GM12891 (cell line): ENCODE measurements around the gene RELL2.
A peak's percentile ranks its signal among the peaks of the same experiment; 100 is the strongest.

Experiments used
- DNase-seq: peaks from one replicate; pipeline ENCODE4 v3.0.0; 2011; ENCODE audit warnings: low spot score; ENCODE audit not compliant: insufficient read length
- FAIRE-seq: peaks from 2 replicates; lab custom pipeline; 2011; peaks lifted over from hg19 to GRCh38; lab: Jason Lieb, UNC
- PAX5 ChIP-seq: IDR thresholded peaks from 2 replicates; pipeline ENCODE4 v1.6.1; 2011; ENCODE audit warnings: low read length, moderate library complexity, mild to moderate bottlenecking; ENCODE audit not compliant: insufficient read depth, severe bottlenecking
- POLR2A ChIP-seq: IDR thresholded peaks from 2 replicates; pipeline ENCODE4 v1.6.1; 2011; ENCODE audit warnings: low read depth, low read length, control low read depth
- POLR2AphosphoS5 ChIP-seq: IDR thresholded peaks from 2 replicates; pipeline ENCODE4 v1.6.1; 2011; ENCODE audit warnings: low read depth, low read length, control low read depth
- POU2F2 ChIP-seq: IDR thresholded peaks from 2 replicates; pipeline ENCODE4 v1.6.1; 2011; ENCODE audit warnings: low read depth, mild to moderate bottlenecking, control low read depth, low read length, moderate library complexity
- SPI1 ChIP-seq: IDR thresholded peaks from 2 replicates; pipeline ENCODE4 v1.6.1; 2011; ENCODE audit warnings: low read depth, low read length, control low read depth
- TAF1 ChIP-seq: IDR thresholded peaks from 2 replicates; pipeline ENCODE4 v1.6.1; 2011; ENCODE audit warnings: low read depth, low read length, control low read depth

The RELL2 gene

DNA sequence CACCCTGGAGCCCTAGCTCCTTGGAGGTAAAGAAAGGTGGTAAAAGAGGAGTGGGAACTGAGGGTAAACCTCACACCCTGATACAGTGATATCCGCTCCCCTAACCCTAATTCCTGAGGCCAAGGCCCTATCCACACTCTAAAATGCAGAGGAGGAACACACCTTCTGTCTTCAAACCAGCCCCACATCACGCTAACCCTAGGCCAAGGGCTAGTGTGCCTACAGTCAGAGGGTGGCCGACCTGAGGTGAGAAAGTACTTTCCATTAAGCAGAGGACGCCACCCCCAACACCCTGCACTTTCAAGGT, 738 bp upstream of the RELL2 start:
- FAIRE-seq (peak; percentile 20), DNase-seq (no peak)
- TF ChIP-seq POLR2A (no peak), POLR2AphosphoS5 (0 out of 2 replicates have a peak, but pooled peaks have one; percentile 20), TAF1 (no peak)

DNA sequence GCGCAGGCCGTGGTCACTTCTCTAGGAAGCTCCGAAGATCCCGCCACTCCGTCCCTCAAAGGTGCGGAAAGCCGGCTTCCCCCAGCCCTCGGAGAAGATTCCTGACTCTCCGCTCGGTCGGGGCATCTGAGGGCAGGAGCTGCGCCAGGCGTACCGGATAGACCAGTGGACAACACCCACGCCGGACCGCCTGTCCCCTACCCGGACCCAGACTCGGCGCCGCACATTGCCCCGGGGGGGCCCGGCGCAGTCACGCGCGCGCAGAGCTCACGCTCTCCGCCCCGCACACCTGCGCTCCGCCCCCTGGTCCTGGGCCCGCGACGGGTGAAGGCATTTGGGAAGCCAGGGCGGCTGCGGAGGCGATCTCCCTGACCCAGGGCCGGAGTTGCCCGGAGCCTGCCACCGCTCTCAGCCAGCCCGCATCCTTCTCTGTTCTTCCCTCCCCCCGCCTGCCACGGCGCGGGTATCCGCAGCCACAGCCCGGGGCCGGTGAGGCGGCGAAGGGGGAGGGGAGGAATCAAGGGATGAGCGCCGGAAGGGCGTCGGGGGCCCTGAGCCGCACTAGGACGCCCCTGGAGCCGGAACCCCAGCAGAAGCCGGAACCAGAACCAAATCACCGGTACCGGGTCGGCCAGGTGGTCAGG, 448 bp downstream of the RELL2 start:
- FAIRE-seq, result peak; percentile 47
- TF ChIP-seq POLR2A (no peak), POLR2AphosphoS5 (no peak), SPI1 (no peak), POU2F2 (no peak), PAX5 (no peak), TAF1 (no peak)
- peak; percentile 49 for DNase-seq

DNA sequence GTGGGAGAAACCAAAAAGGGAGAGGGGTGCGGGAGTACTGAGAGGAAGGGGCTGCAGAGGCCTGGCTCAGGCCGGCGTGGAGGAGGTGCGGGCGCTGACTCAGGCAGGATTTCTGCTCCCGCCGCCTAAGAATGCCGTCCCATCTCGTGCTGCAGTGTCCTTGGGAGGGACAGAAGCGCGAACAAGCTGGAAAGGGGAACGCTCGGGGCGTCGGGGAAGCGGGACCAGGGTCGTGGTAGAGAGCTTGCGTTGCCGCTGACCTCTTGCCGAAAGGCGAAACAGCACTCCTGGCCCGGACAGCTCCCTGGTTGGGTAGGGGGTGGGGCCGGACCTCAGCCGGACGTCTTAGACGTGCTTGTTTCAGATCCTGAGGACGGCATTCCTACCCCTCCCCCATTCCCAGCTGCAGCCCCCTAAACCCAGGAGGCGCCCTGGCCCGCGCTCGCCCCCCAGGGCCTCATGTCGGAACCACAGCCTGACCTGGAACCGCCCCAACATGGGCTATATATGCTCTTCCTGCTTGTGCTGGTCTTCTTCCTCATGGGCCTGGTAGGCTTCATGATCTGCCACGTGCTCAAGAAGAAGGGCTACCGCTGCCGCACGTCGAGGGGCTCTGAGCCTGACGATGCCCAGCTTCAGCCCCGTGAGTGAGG, 1.1 kb downstream of the RELL2 start:
- DNase-seq (peak; percentile 59), FAIRE-seq (peak; percentile 61)
- no peak for TF ChIP-seq PAX5
- TF ChIP-seq SPI1, result no peak
- TF ChIP-seq POLR2AphosphoS5, result 0 out of 2 replicates have a peak, but pooled peaks have one; percentile 21
- no peak; the same call in 1 of the 2 replicates for TF ChIP-seq POU2F2
- TF ChIP-seq POLR2A, result no peak
- no peak for TF ChIP-seq TAF1

- no peak for TF ChIP-seq PAX5
- no peak for TF ChIP-seq SPI1
- no peak for TF ChIP-seq POLR2AphosphoS5
- TF ChIP-seq TAF1, result no peak
- TF ChIP-seq POLR2A, result no peak
- no peak for DNase-seq
- no peak for FAIRE-seq
These were observed 2.0 kb downstream of the RELL2 start for GRCh38 chr5:141638771-141639170.

- TF ChIP-seq POU2F2, result no peak
- TF ChIP-seq POLR2AphosphoS5, result no peak
- TF ChIP-seq TAF1, result no peak
- no peak for TF ChIP-seq POLR2A
- DNase-seq, result no peak
- no peak for FAIRE-seq
These were observed 2.7 kb downstream of the RELL2 start for GRCh38 chr5:141639357-141640050.

DNA sequence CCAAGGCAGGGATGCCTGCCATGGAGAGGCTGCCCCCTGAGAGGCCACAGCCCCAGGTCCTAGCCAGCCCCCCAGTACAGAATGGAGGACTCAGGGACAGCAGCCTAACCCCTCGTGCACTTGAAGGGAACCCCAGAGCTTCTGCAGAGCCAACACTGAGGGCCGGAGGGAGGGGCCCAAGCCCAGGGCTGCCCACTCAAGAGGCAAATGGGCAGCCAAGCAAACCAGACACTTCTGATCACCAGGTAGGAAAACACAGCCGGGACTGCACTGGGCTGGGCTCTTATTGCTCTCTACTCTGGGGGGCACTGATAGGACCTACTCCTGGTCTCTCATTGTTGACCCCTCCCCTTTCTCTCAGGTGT, 3.2 kb downstream of the RELL2 start:
- FAIRE-seq (no peak), DNase-seq (no peak)
- TF ChIP-seq TAF1 (no peak), PAX5 (no peak), POU2F2 (no peak), SPI1 (no peak), POLR2A (no peak), POLR2AphosphoS5 (no peak)

GRCh38 chr5:141640698-141641097, 3.9 kb downstream of the RELL2 start:
- TF ChIP-seq POLR2AphosphoS5 (no peak), PAX5 (no peak), TAF1 (no peak), POU2F2 (no peak), SPI1 (no peak), POLR2A (no peak)
- no peak for DNase-seq
- FAIRE-seq, result no peak

GRCh38 chr5:141641634-141642267, 5.0 kb downstream of the RELL2 start:
- DNase-seq (no peak), FAIRE-seq (peak; percentile 82)
- TF ChIP-seq SPI1 (no peak), PAX5 (no peak), POLR2A (no peak), POU2F2 (no peak), TAF1 (no peak), POLR2AphosphoS5 (no peak)

- DNase-seq, result no peak
- no peak for FAIRE-seq
- TF ChIP-seq POLR2A (no peak), POLR2AphosphoS5 (no peak), PAX5 (no peak), SPI1 (no peak), TAF1 (no peak), POU2F2 (no peak)
These were observed 9.2 kb downstream of the RELL2 start for GRCh38 chr5:141646026-141646425.
